Muscle of back (tissue), 11 donors: ENCODE data around the gene JSRP1. TPM values are rescaled to one million over a fixed set of nuclear protein-coding genes. Genes with fewer than 3 reads are reported as not detected.
A peak's percentile ranks its signal among the peaks of the same experiment; 100 is the strongest.

Source experiments
- DNase-seq, 3 donors: peaks; one replicate each; pipeline versions ENCODE4 v3.0.0 to v3.0.0-alpha.2; 2013
- polyA plus RNA-seq, 10 donors: library from polyadenylated mRNA; unstranded; fragments of 120-200 nt; gene quantifications; one replicate each; pipeline ENCODE4 v1.2.1, GENCODE V29; 2013; ENCODE audit not compliant: insufficient read length in 10 of 10

JSRP1 gene
- polyA plus RNA-seq, 10 donors, result 46.9 to 73.3 (median 52.7) TPM

DNA sequence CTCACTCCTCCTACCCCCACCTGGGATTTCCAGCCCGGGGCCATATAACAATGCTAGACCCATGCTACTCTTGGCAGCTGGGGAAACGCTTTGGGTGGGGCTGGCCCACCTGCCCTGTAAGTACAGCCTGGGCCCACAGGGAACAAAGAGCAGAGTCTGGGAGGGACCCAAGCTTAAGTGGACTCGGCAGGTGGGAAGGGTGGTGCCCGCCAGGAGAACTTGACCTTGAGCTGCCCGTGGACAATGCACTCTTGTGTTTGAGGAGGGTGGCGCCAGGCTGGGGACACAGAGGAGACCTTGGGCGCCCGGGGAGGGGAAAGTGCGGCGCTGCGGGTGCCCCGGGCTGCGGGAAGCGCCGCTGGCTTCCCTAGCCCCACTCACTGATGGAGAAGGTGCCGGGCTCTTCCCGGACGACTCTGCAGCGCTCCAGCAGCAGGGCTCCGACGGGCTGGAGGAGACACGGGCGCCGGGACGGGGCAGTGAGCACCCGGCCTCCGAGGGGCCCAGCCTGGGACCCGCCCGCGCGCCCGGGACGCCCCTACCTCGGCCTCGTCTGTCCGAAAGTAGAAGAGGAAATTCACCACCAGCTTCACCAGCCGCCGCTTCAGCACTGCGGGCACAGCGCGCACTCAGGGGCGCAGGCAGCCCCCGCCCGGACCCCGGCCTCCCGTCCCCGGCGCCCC, 20.7 kb downstream of the JSRP1 start:
- DNase-seq, result peak in 1 of 3 donors; percentile 61

- DNase-seq, result no peak
Measured at GRCh38 chr19:2234996-2235380, 21.2 kb downstream of the JSRP1 start.

DNA sequence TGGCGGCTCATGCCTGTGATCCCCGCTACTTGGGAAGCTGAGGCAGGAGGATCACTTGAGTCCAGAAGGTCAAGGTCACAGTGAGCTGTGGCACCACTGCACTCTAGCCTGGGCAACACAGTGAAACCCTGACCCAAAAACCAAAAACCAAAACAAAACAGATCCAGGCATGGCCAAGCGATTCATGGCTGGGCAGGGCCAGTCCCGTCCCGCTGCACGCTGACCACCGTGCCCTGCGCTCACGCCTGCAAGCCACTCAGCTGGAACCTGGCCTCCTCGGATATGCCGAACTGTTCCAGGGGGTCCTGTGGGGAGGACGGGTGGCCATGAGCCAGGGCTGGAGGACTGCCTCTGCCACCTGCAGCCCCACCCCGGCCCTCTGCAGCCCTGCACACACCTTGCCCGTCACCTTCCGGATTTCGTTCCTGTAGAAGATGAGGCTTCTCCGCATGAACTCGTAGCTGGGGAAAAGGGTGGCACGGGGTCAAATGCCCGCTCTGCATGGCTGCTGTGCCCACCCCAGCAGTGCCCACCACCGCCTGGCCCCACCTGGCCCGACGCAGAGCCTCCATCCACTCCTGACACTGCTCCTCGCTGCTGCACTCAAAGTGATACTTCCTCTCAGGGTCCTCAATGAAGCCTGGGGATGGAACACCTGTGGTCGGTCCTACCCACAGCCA, 22.5 kb downstream of the JSRP1 start:
- no peak for DNase-seq

- no peak for DNase-seq
Measured at GRCh38 chr19:2232286-2233151, 23.7 kb downstream of the JSRP1 start.

GRCh38 chr19:2231621-2232221, 24.5 kb downstream of the JSRP1 start:
- peak in 1 of 3 donors; percentile 25 for DNase-seq

- DNase-seq, result no peak
Measured at GRCh38 chr19:2230807-2231533, 25.2 kb downstream of the JSRP1 start.

- no peak for DNase-seq
Measured at GRCh38 chr19:2230033-2230531, 26.1 kb downstream of the JSRP1 start.

DNA sequence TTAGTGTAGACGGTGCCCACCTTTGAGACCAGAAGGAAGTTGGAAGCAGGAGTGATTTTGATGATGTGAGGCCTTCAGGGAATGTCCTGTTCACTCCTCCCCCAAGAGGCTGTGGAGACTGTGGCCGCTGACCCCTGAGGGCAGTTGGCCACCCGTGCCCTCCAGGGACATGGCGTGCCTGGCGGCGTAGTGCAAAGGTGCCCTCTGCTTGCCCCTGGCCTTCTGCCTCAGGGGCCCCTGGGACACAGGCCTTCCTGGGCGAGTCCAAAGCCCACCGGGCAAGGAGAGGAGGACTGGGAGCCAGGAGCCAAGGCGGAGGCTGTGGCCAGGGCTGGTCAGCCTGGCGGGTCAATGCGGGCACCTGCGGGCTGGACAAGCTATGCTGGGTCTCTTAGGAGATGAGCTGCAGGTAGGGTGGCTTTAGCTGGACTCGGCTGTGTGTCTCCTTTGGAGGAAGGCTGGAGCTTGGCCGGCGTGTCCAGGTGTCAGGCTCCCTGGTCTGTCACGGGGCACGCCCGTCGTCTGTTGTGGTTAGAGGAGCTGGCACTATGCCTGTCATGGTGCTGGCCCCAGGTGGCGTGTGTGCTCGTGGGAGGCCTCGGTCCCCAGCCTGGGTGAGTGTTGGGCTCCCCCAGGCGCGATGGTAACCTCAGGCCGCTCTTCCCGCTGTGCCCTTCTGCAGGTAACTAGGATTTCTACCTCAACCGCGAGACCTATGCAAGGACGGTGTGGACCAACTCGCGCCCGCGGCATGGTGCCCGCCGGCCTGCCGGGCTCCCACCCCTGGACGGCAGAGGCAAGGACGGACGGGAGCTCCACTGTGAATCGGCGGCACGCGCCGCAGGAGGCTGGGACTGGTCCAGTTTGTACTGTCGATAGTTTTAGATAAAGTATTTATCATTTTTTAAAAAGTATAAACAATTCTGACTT, 26.8 kb downstream of the JSRP1 start:
- DNase-seq, result no peak

DNA sequence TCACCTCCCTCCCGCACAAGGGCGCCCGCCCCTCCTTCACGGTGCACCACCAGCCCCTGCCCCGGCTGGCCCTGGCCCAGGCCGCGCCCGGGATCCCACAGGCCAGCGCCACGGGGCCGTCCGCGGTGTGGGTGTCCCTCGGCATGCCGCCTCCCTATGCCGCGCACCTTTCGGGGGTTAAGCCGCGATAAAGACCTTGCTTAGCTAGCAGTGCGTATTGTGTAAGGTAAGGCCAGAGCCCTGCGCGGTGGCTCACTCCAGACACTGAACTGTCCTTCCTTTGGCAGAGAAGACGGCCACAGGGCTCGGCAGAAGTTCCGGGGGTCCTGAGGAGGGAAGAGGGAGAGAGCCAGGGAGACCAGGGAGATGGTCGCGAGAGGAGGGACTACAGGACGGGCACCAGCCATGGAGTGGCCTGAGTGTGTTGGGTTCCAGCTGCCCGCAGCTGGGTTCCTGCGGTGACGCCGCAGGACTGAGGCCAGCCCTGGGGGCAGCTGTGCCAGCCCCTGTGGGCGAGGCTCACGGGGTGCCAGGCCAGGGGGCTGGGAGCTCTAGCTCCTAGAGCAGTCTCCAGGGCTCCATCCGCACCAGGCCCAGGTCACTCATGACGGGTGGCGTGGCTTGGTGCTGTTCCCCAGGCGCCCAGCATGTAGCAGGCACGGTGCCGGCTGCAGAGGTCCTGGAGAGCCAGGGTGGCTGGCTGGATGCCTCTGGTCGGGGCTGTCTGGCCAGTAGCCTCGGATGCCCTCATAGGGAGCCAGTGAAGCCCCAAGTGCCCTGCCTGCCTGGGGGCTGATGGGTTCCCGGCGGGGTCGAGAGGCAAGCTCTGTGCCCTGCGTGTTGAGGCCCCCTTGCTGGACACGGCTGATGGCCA, 27.8 kb downstream of the JSRP1 start:
- DNase-seq, result no peak

DNA sequence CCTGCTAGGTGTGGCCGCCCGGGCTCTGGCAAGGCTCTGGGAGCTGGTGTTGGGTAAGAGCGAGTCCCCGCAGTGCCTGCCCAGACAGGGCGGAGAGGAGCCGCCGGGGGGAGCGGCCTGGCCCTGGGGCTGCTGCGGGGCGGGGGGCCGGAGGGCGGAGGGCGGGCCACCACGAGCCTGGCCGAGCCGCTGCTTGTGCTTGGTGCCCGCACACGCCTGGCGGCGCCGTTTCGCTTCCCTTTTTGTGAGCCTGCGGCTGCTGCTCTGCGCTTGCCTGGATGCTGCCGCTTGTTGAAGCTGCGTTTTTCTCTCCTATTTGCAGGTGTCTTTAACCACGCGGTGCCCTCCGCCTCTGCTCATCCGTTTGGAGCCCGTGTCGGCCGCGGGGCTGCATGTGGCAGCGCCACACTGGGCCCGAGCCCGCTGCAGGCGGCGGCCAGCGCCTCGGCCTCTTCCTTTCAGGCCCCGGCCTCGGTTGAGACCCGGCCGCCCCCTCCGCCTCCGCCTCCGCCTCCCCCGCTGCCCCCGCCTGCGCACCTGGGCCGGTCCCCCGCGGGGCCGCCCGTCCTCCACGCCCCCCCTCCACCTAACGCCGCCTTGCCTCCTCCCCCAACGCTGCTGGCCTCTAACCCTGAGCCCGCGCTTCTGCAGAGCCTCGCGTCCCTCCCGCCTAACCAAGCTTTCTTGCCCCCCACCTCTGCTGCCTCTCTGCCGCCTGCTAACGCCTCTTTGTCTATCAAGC, 28.6 kb downstream of the JSRP1 start:
- no peak for DNase-seq

GRCh38 chr19:2226840-2227360, 29.3 kb downstream of the JSRP1 start:
- no peak for DNase-seq

DNA sequence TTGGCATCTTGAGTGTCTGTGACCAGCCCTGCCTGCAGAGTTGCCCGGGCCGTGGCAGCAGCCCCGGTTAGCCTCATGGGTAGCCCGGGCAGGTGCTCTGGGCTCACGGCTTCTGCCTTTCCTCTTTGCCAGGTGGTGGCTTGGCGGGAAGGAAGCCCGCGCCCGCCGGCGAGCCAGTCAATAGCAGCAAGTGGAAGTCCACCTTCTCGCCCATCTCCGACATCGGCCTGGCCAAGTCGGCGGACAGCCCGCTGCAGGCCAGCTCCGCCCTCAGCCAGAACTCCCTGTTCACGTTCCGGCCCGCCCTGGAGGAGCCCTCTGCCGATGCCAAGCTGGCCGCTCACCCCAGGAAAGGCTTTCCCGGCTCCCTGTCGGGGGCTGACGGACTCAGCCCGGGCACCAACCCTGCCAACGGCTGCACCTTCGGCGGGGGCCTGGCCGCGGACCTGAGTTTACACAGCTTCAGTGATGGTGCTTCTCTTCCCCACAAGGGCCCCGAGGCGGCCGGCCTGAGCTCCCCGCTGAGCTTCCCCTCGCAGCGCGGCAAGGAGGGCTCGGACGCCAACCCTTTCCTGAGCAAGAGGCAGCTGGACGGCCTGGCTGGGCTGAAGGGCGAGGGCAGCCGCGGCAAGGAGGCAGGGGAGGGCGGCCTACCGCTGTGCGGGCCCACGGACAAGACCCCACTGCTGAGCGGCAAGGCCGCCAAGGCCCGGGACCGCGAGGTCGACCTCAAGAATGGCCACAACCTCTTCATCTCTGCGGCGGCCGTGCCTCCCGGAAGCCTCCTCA, 30.0 kb downstream of the JSRP1 start:
- no peak for DNase-seq

GRCh38 chr19:2225415-2226050, 30.7 kb downstream of the JSRP1 start:
- DNase-seq, result no peak

- DNase-seq, result no peak
Measured at GRCh38 chr19:2224754-2225349, 31.4 kb downstream of the JSRP1 start.

DNA sequence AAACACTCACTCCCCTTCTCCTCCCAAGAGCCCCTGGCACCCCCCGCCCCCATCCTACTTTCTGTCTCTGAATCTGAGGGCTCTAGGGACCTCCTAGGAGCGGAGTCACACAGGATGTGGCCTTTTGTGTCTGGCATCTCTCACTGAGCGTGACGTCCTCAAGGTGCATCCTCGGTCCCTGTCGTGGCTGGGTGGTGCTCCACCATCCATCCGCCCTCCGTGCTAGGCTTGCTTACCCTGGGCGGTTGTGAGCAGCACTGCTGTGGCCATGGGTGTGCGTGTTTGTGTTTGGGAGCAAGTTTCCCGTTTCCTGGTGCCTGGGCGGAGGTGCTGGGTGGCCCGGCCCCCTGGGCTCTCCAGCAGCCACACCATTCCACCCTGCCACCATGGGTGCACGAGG, 32.3 kb downstream of the JSRP1 start:
- no peak for DNase-seq

DNA sequence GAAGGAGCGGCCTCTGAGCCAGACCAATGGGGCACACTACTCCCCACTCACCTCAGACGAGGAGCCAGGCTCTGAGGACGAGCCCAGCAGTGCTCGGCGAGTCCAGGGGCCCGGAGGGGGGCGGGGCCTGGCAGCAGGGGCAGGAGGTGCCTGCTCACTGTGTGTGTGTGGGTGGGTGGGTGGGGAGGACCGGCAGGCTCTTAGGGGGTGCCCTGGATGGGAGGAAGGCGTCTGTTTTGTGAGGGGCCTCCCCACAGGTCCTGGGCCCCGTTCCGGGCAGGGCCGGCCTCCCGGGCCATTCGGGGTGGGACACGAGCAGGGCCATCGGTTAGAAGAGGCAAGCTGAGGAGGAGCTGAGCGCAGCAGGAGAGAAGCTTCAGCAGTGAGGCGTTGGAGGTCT, 32.8 kb downstream of the JSRP1 start:
- no peak for DNase-seq
